ENCODE results near the gene MTRFR. TPM values are rescaled to one million over a fixed set of nuclear protein-coding genes. Genes with fewer than 3 reads are reported as not detected.
"Not testable (repeated sequence)": the region's sequence is repeated elsewhere in the genome, so short reads cannot be mapped to it uniquely, and the experiment has no call there.

MTRFR gene
- polyA plus RNA-seq, 1 donor (not counting 4 experiments of a cell fraction or from before 2014, with no cell fraction given): 8.5 TPM

DNA sequence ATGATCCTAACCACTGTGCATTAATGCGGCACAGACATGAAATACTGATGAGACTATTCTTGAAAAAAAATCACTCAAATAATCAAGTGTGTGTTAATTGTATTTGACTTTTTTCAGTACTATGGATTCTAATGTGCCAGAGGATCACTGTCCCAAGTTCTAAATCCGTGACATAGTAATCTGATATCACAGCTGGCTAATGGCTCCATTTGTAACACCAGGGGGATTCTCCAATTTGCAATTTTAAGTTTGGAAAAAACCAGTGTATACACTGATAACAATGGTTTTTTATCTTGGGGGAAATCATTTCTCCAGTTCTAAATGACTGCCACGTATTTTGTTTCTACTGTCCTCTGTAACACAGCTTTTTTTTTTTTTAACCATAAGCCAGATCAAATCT is 33.3 kb upstream of the MTRFR start:
- no peak for TF ChIP-seq EZH2 (IDR thresholded peaks at IDR 0.05; ENCODE audit: low read length)
- TF ChIP-seq, protein P1, sequence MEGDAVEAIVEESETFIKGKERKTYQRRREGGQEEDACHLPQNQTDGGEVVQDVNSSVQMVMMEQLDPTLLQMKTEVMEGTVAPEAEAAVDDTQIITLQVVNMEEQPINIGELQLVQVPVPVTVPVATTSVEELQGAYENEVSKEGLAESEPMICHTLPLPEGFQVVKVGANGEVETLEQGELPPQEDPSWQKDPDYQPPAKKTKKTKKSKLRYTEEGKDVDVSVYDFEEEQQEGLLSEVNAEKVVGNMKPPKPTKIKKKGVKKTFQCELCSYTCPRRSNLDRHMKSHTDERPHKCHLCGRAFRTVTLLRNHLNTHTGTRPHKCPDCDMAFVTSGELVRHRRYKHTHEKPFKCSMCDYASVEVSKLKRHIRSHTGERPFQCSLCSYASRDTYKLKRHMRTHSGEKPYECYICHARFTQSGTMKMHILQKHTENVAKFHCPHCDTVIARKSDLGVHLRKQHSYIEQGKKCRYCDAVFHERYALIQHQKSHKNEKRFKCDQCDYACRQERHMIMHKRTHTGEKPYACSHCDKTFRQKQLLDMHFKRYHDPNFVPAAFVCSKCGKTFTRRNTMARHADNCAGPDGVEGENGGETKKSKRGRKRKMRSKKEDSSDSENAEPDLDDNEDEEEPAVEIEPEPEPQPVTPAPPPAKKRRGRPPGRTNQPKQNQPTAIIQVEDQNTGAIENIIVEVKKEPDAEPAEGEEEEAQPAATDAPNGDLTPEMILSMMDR (optimal IDR thresholded peaks at IDR 0.05 in 1 of 3, IDR thresholded peaks at IDR 0.05 in 1 of 3, conservative IDR thresholded peaks at IDR 0.05 in 1 of 3; ENCODE audit: extremely low read depth in 1 of 3, insufficient read depth in 2 of 3, low read length in 3 of 3): no peak
- Histone ChIP-seq H3K79me2 (ENCODE audit: control insufficient read depth, insufficient read depth, low read length) (no peaks in the 10 kb centered on the region), H2AFZ (ENCODE audit: control insufficient read depth, low read length) (no peak overlapping the region), H3K4me3 (ENCODE audit: control insufficient read depth in 2 of 3, extremely low read depth in 1 of 3, insufficient read depth in 2 of 3, low read depth in 1 of 3, low read length in 3 of 3) (no peak overlapping the region), H3K9me1 (ENCODE audit: control insufficient read depth, extremely low read depth, insufficient read depth, low read length) (no peaks in the 10 kb centered on the region), H3K4me2 (ENCODE audit: control insufficient read depth, extremely low read depth, insufficient read depth, low read depth, low read length) (no peak overlapping the region), H3K27me3 (ENCODE audit: control insufficient read depth, extremely low read depth, insufficient read depth, low read length) (no peaks in the 10 kb centered on the region), H3K4me1 (ENCODE audit: control insufficient read depth, extremely low read depth, insufficient read depth, low read length) (no peaks in the 10 kb centered on the region), H3K9me3 (ENCODE audit: control insufficient read depth, low read depth, low read length) (no peaks in the 10 kb centered on the region), H4K20me1 (ENCODE audit: control insufficient read depth, extremely low read depth, insufficient read depth, low read length) (no peaks in the 10 kb centered on the region), H3K9ac (ENCODE audit: control insufficient read depth, extremely low read depth, insufficient read depth, low read length) (no peak overlapping the region), H3K27ac (ENCODE audit: control insufficient read depth, insufficient read depth, low read length) (no peak overlapping the region), H3K36me3 (ENCODE audit: control insufficient read depth in 2 of 2, extremely low read depth in 1 of 2, insufficient read depth in 2 of 2, low read length in 2 of 2) (peaks cover 2 to 6% of the 10 kb centered on the region in 2 experiments)
- FAIRE-seq (no peak), DNase-seq (ENCODE audit: low read depth, low spot score) (no peak)
- dilution Hi-C loops (cut with MboI; ENCODE audit: extremely low pct_ligation_motif_present, low sequenced_read_pairs): no loop called here

DNA sequence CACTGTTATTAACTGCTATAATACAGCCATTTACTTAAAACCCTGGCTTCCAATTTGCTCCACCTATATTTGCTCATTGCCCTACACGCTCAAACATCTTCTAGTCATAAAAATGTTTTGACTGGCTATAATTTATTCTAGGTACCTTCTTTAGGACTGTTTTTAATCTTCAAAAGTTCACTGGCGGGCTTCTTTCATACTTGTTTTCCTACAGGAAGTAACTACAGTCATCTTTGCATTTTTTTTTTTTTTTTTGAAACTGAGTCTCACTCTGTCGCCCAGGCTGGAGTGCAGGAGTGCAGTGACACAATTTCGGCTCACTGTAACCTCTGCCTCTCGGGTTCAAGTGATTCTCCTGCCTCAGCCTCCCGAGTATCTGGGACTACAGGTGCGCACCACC is 32.8 kb upstream of the MTRFR start:
- H4K20me1 ChIP-seq (ENCODE audit: control insufficient read depth, extremely low read depth, insufficient read depth, low read length): no peaks in the 10 kb centered on the region
- DNase-seq (ENCODE audit: low read depth, low spot score) (no peak), FAIRE-seq (no peak)
- no peak overlapping the region for H3K4me2 ChIP-seq (ENCODE audit: control insufficient read depth, extremely low read depth, insufficient read depth, low read depth, low read length)
- peaks cover 2 to 6% of the 10 kb centered on the region in 2 experiments for H3K36me3 ChIP-seq (ENCODE audit: control insufficient read depth in 2 of 2, extremely low read depth in 1 of 2, insufficient read depth in 2 of 2, low read length in 2 of 2)
- no peaks in the 10 kb centered on the region for H3K79me2 ChIP-seq (ENCODE audit: control insufficient read depth, insufficient read depth, low read length)
- H2AFZ ChIP-seq (ENCODE audit: control insufficient read depth, low read length): no peak overlapping the region
- H3K9me1 ChIP-seq (ENCODE audit: control insufficient read depth, extremely low read depth, insufficient read depth, low read length): no peaks in the 10 kb centered on the region
- H3K27me3 ChIP-seq (ENCODE audit: control insufficient read depth, extremely low read depth, insufficient read depth, low read length): no peaks in the 10 kb centered on the region
- TF ChIP-seq, protein P1 (optimal IDR thresholded peaks at IDR 0.05 in 1 of 3, IDR thresholded peaks at IDR 0.05 in 1 of 3, conservative IDR thresholded peaks at IDR 0.05 in 1 of 3; ENCODE audit: extremely low read depth in 1 of 3, insufficient read depth in 2 of 3, low read length in 3 of 3): no peak
- TF ChIP-seq EZH2 (IDR thresholded peaks at IDR 0.05; ENCODE audit: low read length): no peak
- H3K4me1 ChIP-seq (ENCODE audit: control insufficient read depth, extremely low read depth, insufficient read depth, low read length): no peaks in the 10 kb centered on the region
- no peaks in the 10 kb centered on the region for H3K9me3 ChIP-seq (ENCODE audit: control insufficient read depth, low read depth, low read length)
- H3K27ac ChIP-seq (ENCODE audit: control insufficient read depth, insufficient read depth, low read length): no peak overlapping the region
- H3K9ac ChIP-seq (ENCODE audit: control insufficient read depth, extremely low read depth, insufficient read depth, low read length): no peak overlapping the region
- dilution Hi-C loops (cut with MboI; ENCODE audit: extremely low pct_ligation_motif_present, low sequenced_read_pairs): no loop called here
- H3K4me3 ChIP-seq (ENCODE audit: control insufficient read depth in 2 of 3, extremely low read depth in 1 of 3, insufficient read depth in 2 of 3, low read depth in 1 of 3, low read length in 3 of 3): no peak overlapping the region

DNA sequence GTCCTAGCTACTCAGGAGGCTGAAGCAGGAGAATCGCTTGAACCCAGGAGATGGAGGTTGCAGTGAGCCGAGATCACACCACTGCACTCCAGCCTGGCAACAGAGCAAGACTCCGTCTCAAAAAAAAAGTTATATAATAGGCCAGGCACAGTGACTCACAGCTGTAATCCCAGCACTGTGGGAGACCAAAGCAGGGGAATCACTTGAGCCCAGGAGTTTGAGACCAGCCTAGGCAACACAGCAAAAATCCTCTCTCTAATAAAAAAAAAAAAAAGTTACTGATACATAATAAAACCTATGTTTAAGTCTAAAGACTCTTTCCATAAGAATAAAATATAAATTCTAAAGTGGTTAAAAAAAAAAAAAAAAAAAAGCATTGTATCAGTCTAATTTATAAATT is 26.4 kb upstream of the MTRFR start:
- H3K4me1 ChIP-seq (ENCODE audit: control insufficient read depth, extremely low read depth, insufficient read depth, low read length); H3K9ac ChIP-seq (ENCODE audit: control insufficient read depth, extremely low read depth, insufficient read depth, low read length); H3K27me3 ChIP-seq (ENCODE audit: control insufficient read depth, extremely low read depth, insufficient read depth, low read length); H3K4me3 ChIP-seq (ENCODE audit: control insufficient read depth in 2 of 3, extremely low read depth in 1 of 3, insufficient read depth in 2 of 3, low read depth in 1 of 3, low read length in 3 of 3); DNase-seq (ENCODE audit: low read depth, low spot score); H3K79me2 ChIP-seq (ENCODE audit: control insufficient read depth, insufficient read depth, low read length); H3K36me3 ChIP-seq (ENCODE audit: control insufficient read depth in 2 of 2, extremely low read depth in 1 of 2, insufficient read depth in 2 of 2, low read length in 2 of 2); H4K20me1 ChIP-seq (ENCODE audit: control insufficient read depth, extremely low read depth, insufficient read depth, low read length); FAIRE-seq; dilution Hi-C loops (cut with MboI; ENCODE audit: extremely low pct_ligation_motif_present, low sequenced_read_pairs); H3K27ac ChIP-seq (ENCODE audit: control insufficient read depth, insufficient read depth, low read length); H3K9me1 ChIP-seq (ENCODE audit: control insufficient read depth, extremely low read depth, insufficient read depth, low read length); H2AFZ ChIP-seq (ENCODE audit: control insufficient read depth, low read length); H3K9me3 ChIP-seq (ENCODE audit: control insufficient read depth, low read depth, low read length); H3K4me2 ChIP-seq (ENCODE audit: control insufficient read depth, extremely low read depth, insufficient read depth, low read depth, low read length): not testable (repeated sequence)

DNA sequence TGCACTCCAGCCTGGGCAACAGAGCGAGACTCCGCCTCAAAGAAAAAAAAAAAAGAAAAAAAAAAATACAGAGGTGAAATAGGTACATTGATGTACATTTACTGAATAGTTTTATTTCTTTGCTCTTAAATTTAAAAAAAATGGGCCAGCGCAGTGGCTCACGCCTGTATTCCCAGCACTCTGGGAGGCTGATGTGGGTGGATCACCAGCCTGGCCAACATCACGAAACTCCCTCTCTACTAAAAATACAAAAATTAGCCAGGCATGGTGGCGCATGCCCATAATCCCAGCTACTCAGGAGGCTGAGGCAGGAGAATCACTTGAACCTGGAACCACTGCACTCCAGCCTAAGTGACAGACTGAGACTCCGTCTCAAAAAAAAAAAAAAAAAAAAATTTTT is 25.4 kb upstream of the MTRFR start:
- H4K20me1 ChIP-seq (ENCODE audit: control insufficient read depth, extremely low read depth, insufficient read depth, low read length); H3K4me3 ChIP-seq (ENCODE audit: control insufficient read depth in 2 of 3, extremely low read depth in 1 of 3, insufficient read depth in 2 of 3, low read depth in 1 of 3, low read length in 3 of 3); H3K9me3 ChIP-seq (ENCODE audit: control insufficient read depth, low read depth, low read length); H3K79me2 ChIP-seq (ENCODE audit: control insufficient read depth, insufficient read depth, low read length); H2AFZ ChIP-seq (ENCODE audit: control insufficient read depth, low read length); H3K4me1 ChIP-seq (ENCODE audit: control insufficient read depth, extremely low read depth, insufficient read depth, low read length); dilution Hi-C loops (cut with MboI; ENCODE audit: extremely low pct_ligation_motif_present, low sequenced_read_pairs); FAIRE-seq; H3K4me2 ChIP-seq (ENCODE audit: control insufficient read depth, extremely low read depth, insufficient read depth, low read depth, low read length); H3K9ac ChIP-seq (ENCODE audit: control insufficient read depth, extremely low read depth, insufficient read depth, low read length); DNase-seq (ENCODE audit: low read depth, low spot score); H3K9me1 ChIP-seq (ENCODE audit: control insufficient read depth, extremely low read depth, insufficient read depth, low read length); H3K36me3 ChIP-seq (ENCODE audit: control insufficient read depth in 2 of 2, extremely low read depth in 1 of 2, insufficient read depth in 2 of 2, low read length in 2 of 2); H3K27ac ChIP-seq (ENCODE audit: control insufficient read depth, insufficient read depth, low read length); H3K27me3 ChIP-seq (ENCODE audit: control insufficient read depth, extremely low read depth, insufficient read depth, low read length): not testable (repeated sequence)

Measured in keratinocyte (primary cell).